ENCODE data around the gene ARHGAP42. TPM values are rescaled to one million over a fixed set of nuclear protein-coding genes. Genes with fewer than 3 reads are reported as not detected.
"Not testable (repeated sequence)": the region's sequence is repeated elsewhere in the genome, so short reads cannot be mapped to it uniquely, and the experiment has no call there.

ARHGAP42 gene
- total RNA-seq, 1 donor from 2014 or later, result 20.7 TPM

DNA sequence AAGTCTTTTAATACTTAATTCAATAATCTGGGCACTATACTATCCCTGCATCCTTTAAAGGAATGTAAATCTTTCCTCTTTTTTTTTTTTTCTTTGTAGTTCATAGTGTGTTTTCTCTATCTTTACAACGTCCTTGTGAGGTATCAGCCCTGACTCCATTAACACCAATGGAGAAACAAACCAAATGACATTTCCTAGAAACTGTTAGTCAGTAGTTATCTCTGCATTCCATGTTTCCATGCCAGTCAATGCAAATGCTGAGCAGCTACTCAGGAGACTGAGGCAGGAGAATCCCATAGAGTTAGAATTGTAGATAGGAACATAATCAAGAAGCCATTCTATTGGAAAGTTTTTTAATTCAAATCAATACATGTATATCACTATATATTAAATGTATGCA, 182.2 kb downstream of the ARHGAP42 start:
- no peak for DNase-seq (ENCODE audit: low spot score)

DNA sequence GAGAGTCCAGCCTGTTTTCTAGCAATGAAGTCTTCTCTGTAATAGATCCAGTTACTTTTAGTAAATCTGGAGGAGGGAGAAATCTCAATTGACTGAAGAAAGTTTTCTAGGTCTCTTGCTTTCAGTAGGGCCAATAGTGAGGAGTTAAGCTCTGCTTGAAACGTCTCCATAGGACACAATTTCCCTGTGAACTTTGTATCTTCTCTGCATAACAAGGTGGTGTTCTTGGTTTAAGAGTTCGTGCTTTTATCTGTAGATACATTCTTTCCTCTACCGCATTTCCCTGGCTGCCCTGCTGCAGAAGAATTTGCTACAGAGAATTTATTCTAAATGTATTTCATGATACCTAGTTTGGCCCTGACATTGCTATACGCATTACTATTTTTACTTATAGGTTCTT, 183.1 kb downstream of the ARHGAP42 start:
- DNase-seq (ENCODE audit: low spot score), result no peak

DNA sequence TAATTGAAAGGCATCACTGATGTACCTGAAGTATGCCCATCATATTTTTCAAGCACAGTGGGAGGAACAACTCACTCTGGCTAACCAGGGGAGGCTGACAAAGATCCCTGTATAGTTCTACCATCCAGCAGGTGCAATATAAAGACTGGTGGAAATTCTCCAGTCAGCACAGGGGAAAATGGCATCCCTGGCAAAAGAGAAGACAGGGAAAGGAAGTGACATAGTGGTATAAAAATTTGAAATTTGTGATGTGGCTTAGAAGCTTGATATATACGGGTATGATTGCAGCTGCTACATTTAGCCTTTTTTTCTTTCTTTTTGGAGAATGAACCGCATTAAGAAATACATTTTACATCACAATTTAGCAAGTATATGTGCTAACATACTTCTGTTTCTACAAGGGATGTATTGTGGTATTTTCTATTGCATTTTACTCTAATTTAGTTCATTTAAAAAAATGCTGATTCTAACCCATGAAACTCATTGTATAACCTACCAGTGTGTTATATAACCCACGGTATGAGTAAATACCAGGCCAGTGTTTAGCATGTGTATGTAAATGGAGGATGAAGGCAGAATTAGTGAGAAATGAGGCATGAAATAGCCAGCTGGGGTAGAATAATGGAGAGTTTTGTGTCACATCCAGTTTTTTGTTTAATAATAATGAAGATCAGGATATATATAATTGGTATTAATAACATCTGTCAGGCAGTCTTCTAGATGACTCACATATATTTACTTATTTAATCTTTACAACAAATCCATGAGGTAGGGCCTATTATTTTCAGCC, 186.1 kb downstream of the ARHGAP42 start:
- no peak for DNase-seq (ENCODE audit: low spot score)

DNA sequence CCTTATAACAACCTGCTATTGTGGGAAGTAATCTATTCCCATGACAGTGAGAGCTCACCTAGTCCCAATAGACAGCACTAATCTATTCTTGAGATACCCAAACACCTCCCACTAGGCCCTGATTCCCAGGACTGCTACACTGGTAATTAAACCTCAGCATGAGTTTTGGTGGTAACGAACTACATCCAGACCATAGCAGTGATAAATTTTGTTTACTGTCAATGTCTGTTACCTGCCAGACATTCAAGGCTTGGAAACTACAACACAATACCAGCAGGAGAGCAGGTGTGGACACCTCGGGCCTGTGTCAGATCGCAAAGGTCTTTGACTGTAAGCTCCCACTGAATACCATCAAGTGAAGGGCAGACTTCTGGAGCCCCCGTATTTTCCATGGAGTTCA, 187.1 kb downstream of the ARHGAP42 start:
- DNase-seq (ENCODE audit: low spot score), result no peak

DNA sequence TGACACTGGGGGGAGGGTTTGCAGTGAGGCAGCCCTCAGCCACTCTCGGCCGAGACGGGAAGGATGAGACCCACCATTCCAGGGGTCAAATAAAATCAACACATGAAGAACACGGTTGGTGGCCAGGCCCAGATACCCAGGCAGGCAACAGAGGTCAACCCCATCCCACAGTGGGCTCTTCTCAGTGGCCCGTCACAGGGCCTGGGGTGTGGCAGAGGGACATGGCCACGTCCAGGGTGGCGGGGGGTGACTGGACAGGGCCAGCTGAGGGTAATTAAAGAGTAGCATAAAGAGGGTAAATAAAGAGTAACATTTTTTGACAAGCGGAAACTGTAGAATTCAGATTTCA, 188.4 kb downstream of the ARHGAP42 start:
- DNase-seq (ENCODE audit: low spot score), result no peak

DNA sequence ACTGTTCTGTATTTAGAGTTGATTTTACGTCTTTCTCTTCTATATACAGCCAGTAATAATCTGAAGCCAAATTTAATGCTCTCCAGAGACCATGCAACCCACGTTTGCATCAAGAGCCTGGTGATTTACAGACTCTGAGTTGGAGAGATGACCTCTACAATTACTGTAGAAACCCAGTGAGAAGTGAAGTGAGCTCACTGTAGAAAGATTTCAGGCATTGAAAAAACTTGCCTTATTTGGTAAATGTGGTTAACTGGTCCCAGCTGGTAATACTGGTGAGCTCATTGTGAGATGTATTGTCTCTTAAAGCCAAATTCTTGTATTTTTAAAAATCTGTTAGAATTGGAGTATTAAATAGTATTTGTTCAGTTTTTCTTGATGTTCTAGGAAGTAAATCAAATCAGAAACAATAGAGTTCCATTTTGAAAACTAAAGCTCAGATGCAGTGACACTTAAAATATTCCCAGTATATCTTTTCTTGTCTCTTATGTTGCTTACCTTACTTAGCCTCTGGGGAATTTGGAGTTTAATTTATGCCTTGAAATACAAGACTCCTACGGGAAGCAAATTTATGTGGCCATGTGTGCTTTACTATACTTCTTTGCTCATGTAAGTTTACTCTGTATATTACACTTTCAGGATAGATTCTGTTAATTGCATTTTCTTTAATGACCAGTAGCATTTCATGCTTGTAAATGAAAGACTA, 189.9 kb downstream of the ARHGAP42 start:
- DNase-seq (ENCODE audit: low spot score), result no peak

DNA sequence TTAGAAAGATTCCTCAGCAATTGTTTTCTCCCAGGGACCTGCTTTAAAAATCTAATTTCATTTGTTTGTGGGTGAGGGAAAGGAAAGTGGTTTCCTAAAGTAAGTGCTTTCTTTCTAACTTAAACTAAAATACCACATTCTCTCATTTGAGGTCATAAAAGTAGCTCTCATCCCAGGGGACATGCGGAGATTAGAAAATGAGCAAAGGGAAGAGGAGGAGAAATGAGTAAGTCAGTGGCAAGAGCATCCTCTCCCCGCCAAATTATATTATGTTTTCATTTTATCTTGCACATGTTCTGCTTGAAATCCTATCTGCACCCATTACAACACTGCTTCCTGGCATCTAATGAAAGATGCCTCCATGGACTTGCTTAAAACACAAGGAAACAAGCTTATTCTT, 191.4 kb downstream of the ARHGAP42 start:
- DNase-seq (ENCODE audit: low spot score), result no peak

DNA sequence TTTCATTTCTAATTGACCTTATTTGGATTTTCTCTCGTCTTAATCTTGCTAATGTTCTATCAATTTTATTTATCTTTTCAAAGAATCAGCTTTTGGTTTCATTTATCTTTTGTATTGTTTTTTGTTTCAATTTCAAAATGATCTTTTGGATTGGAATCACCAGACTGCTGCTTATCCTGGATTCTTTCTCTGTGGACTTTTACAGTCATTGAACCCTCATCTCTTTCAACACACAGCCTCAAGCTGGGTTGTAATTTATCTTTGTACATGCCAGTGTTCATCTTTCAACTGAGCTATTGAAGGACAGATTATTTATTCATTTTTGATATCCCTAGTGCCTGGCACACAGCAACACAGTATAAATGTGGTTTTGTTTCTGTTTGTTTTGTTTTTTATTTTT, 195.9 kb downstream of the ARHGAP42 start:
- no peak for DNase-seq (ENCODE audit: low spot score)

DNA sequence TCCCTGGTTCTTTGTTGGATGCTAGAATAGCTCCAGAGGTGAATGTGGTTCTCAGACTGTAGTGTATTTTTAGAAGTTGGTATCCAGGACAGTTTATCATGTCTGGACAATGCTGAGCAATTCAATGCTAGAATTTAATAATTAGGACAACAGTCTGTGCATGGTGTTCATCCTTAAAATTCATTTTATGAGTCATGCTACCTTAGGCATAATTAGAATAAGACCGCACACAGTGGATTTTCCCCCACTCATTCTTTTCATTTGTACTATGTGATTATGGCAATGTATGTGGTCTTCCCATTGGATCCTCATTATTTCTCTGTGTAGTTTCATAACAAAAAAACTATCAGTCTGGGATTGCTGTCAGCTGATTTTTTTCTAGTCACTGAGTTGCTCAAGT, 196.7 kb downstream of the ARHGAP42 start:
- no peak for DNase-seq (ENCODE audit: low spot score)

DNA sequence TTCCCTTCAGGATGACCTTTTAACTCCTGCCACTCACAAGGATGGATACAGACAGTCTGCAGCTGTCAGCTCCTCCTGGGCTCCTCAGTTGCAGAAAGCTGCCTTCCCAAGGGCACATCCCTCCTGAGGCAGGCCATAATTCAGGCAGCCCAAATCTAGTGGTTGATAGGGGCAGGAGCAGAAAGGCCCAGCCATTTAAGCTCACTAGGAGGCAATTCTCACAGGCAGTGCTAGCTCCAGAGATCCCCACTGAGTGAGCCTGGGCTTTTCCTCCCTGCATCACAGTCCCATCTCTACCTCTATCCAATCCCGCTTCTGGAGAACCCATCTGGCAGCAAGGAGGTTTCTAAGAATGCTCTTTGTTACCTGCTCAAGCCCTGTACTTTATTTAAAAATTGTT, 200.6 kb downstream of the ARHGAP42 start:
- DNase-seq (ENCODE audit: low spot score), result no peak

DNA sequence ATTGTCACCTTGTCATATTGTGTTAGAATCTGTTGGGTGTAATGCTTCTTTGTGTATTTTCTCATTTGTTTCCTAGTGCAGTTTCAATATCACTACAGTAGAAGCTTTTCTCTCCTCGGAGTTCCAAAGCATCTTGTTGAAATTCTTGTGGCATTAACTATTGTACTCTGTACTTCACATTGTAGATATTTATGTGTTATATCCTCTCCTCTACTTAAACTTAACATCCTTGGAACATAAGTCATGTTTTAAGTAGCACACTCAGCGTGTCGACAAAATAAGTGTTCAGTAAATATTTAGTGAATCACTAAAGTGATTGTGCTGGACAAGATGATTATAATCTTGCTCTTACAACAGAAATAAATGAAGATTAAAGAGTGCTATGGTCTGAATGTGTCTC, 201.7 kb downstream of the ARHGAP42 start:
- no peak for DNase-seq (ENCODE audit: low spot score)

DNA sequence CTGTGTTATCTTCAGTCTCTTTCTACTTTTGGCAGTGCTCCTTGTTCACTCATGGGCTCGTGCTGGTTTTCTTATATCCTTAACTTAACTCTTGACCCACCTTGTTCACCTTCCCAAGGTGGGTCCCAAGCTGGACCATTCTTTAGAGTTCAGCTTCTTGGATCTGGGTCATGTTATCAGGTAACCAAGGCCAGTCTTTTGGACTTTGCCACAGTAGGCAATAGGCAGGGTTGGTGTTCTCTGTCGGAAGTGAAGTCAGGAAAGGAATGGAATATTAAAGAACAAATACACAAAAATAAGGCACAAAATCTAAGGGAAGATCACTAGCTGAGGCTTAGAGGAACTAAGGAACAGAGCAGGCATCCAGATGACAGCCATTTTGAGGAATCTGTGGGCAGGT, 202.7 kb downstream of the ARHGAP42 start:
- DNase-seq (ENCODE audit: low spot score), result no peak

DNA sequence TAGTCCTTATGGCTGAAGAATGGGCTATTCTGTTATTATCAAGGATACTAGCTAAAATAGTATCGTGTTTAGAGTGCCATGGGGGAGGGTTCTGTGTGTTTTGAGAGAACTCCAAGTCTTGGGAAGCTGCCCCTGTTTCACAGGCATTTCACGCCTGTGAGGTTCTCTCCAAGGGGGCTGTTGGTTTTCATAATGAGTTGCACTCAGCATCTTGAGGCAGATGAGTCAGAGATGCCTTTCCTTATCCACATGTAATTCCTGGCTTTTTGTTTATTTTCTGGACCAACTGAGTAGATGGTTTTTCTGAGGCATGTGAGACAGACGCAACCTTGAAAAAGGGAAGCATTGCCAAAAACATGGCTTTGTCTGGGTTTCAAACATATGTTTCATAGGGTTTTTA, 203.7 kb downstream of the ARHGAP42 start:
- no peak for DNase-seq (ENCODE audit: low spot score)

DNA sequence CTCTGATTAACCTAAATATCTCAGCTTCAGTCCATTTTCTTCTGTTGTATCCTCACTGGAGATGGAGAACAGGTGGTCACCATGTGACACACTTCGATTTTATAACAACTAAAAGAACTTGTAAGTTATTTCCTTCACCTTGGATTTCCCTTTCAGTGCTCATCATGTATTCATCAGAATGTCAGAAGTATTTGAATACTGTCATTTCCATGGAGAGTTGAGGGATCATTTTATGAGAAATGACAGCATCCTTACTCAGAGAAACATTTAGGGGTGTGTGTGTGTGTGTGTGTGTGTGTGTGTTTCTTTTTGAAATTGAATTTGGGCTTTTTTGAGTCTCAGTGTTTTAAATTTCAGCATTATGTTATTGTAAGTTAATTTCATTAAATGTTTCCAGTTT, 205.8 kb downstream of the ARHGAP42 start:
- no peak for DNase-seq (ENCODE audit: low spot score)

DNA sequence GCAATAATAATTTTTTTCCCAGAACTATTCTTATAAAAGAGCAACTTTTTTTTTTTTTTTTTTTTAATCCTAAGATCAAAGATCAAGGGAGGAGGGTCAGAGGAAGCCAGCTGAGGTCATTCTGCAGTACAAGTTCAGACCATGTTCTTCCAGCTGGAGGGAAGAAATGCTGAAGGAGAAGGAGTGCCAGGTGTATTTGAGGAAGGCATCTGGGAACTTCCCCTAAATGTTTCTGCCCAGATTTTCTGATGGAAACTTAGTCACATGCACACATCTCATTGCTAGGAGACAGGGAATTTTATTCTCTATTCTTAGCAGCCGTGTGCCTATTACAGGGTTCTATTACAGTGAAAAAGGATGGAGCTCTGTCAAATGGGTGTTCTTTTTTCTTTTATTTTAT, 208.4 kb downstream of the ARHGAP42 start:
- DNase-seq (ENCODE audit: low spot score), result no peak

DNA sequence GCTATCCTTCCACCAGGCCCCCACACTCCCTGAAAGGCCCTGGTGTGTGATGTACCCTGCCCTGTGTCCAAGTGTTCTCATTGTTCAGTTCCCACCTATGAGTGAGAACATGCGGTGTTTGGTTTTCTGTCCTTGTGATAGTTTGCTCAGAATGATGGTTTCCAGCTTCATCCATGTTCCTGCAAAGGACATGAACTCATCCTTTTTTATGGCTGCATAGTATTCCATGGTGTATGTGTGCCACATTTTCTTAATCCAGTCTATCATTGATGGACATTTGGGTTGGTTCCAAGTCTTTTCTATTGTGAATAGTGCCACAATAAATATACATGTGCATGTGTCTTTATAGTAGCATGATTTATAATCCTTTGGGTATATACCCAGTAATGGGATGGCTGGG, 208.9 kb downstream of the ARHGAP42 start:
- not testable (repeated sequence) for DNase-seq (ENCODE audit: low spot score)

DNA sequence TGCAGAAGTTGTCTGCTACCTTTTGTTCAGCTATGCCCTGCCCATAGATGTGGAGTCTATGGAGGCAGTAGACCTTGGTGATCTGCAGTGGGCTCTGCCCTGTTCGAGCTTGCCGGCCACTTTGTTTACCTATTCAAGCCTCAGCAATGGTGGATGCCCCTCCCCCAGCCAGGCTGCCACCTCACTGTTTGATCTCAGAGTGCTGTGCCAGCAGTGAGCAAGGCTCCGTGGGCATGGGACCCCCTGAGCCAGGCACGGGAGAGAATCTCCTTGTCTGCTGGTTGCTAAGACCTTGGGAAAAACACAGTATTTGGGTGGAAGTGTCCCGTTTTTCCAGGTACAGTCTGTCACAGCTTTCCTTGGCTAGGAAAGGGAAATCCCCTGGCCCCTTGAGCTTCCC, 214.4 kb downstream of the ARHGAP42 start:
- DNase-seq (ENCODE audit: low spot score), result not testable (repeated sequence)

DNA sequence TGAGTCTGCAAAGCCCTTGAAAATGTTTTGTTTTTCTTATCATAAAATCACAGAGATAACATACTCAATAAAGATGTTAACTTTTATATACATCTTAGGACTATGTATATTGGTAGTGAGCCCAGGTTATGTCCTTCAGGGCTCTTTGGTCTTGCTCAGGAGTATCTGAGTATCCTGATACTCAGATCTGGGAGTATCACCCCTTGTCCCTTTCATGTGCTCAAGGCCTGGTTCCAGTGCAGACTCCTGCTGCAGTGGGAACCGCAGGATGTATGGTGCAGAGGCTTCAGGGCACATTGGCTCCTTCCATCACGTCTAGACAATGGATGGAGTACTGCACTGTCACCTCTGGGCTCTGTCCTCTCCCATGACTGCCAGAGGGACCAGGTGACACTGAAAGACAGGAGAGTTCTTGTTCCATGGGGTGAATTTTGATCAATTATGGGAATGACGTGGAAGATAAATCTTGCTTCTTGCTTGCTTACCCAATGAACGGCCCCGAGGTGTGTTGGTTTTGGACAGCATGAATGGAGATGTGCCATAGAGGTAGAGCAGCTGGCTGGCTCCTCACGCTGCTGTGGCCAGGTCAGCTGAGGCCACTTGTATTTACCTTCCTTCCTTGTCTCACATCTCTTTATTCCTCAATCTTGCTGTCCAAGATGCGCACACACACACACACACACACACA, 215.5 kb downstream of the ARHGAP42 start:
- DNase-seq (ENCODE audit: low spot score), result no peak

DNA sequence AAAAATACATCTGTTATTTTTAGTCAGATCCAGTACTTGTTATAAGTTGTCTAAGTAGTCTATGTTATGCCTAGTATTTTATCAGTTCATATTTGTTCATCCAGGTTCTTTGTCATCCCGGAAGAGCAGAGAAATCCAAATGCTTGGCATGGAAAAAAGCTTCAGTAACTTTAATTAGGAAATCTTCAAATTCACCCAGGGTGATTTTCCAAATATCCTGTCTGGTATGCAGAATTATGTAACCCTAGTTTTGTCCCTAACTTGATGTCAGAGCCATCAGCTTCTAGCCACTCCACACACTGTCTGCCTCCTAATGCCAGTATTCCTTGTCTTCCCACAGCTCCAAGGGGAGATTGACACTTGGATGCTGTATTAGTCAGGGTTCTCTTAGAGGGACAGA, 216.2 kb downstream of the ARHGAP42 start:
- DNase-seq (ENCODE audit: low spot score), result no peak

DNA sequence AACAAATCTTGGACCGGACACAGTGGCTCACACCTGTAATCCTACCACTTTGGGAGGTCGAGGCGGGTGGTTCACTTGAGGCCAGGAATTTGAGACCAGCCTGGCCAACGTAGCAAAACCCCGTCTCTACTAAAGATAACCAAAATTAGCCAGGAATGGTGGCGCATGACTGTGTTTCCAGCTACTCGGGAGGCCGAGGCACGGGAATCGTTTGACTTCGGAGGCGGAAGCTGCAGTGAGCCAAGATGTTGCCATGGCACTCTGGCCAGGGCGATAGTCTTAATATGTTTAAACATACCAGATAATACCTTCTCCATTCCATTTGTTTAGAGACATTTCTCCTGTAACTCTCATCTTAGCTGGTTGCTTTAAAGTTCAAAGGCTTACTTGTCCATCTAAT, 218.6 kb downstream of the ARHGAP42 start:
- DNase-seq (ENCODE audit: low spot score), result no peak

DNA sequence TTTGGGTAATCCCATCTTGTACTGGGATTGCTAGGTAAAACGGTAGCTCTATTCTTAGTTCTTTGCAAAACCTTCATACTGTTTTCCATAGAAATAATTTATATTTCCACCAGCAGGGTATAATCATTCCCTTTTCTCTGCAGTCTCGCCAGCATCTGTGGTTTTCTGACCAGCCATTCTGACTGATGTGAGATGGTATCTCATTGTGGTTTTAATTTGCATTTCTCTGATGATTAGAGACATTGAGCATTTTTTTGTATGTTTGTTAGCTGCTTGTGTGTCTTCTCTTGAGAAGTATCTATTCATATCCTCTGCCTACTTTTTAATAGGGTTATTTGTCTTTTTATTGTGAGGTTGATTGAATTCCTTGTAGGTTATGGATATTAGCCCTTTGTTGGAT, 221.7 kb downstream of the ARHGAP42 start:
- DNase-seq (ENCODE audit: low spot score), result no peak

DNA sequence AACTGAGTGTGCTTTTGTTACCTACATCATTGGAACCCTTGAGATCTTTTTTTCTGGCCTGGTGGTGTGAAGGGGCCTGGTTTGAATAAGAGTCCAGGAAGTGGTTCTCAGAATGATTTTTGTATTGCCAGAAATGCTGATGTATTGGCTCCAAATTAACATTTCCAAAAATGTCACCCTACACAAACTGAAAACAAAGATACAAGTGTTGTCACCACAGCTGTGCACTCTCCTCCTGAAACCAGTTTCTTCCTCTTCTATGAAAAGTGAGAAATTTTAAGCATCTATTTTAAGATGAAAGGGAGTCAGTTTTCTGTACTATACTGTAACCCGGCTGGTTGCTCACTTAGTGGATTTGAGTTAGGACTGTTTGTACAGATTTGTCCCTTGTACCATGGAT, 223.7 kb downstream of the ARHGAP42 start:
- no peak for DNase-seq (ENCODE audit: low spot score)

Measured in mesenteric fat pad (tissue), 1 donor.